ENCODE results near the gene INPP5F. TPM values are rescaled to one million over a fixed set of nuclear protein-coding genes. Genes with fewer than 3 reads are reported as not detected.
"Not testable (repeated sequence)": the region's sequence is repeated elsewhere in the genome, so short reads cannot be mapped to it uniquely, and the experiment has no call there.

The INPP5F gene
- polyA plus RNA-seq, 5 donors = 31.6 to 50.5 (median 40.6) TPM

DNA sequence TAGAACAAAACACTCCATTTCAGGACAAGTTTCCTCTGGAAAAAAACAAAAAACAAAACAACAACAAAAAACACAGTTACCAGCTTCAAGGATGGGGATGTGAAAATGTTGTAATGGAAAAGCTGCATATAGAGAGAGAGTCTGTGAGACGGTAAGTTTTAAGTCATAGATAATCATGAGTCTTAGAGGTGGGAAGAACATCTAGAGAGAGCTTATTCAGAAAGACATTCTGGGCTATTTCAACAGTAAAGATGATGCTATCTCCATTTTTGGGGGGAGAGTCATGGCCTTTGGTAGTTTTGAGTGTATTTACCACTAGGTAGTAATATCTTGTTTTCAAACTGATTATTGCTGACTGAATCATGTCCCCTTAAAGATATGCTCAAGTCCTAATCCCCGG is 23.3 kb upstream of the INPP5F start:
- no peak for DNase-seq

DNA sequence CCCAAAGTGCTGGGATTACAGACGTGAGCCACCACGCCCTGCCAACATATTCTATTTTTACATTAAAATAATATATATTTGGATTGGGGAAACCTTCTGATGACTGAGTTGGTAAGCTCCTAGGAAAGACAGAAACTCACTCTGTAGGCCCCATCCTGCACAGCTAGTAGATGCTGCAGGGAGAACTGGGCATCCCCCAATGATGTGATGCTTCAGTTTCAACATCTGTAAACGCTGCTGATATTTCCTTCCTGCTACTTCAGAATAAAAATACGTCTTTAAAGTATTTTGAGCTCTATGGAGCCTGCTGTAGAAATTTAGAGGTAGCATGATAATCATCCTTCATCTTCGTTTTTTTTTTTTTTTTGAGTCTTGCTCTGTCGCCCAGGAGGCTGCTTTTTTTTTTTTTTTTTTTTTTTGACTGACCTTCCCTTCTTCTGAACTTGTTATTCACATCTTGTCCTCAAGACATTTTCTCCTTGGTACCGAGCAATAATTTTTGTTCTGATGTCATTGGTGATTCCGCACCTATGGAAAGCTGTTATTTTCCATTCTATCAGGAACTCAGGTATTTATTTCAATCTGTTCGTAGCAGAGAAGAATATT is 21.8 kb upstream of the INPP5F start:
- no peak for DNase-seq

DNA sequence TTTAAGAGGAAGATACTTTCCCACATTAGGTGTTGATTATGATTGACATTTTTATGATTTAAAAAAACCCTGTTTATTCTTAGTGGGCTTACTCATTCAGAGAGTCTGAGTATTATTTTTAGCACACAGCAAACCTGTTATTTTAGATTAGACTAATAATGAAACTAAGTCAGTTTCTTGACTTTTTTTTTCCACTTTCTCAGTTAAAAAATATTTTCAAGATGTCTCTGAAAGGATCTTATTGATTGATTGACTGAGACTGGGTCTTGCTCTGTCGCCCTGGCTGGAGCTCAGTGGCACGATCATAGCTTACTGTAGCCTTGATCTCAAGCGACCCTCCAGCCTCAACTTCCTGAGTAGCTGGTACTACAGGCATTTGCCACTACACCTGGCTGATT is 20.4 kb upstream of the INPP5F start:
- no peak for DNase-seq

DNA sequence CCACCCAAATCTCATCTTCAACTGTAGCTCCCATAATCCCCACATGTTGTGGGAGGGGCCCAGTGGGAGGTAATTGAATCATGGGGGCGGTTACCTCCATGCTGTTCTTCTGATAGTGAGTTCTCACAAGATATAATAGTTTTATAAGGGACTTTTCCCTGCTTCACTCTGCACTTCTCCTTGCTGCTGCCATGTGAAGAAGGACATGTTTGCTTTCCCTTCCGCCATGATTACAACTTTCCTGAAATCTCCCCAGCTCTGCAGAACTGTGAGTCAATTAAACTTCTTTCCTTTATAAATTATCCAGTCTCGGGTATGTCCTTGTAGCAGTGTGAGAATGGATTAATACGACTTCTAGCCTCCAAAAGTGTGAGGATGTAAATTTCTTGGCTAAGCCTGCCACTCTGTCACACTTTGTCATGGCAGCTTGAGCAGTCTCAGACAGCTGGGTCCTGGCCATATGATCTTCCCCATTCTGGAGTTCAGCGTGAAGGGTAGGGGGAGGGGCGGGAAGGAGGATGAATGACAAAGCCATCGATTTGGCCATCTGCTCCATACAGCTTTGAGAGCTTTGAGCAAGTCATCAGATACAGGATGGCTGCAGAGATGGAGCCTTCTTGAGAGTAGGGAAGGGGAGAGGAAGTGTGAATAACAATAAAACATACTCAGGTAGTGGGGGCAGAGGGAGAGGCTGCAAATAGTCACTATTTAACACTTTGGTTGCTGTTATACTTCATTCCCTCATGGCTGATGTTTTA is 19.1 kb upstream of the INPP5F start:
- DNase-seq = no peak

DNA sequence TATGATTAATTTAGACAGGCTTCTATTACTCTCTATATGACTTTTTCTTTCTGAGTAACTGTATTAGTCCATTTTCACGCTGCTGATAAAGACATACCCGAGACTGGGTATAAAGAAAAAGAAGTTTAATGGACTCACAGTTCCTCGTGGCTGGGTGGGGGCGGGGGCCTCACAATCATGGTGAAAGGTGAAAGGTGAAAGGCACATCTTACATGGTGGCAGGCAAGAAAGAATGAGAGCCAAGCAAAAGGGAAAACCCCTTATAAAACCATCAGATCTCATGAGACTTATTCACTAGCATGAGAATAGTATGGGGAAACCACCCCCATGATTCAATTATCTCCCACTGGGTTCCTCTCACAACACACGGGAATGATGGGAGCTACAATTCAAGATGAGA is 18.5 kb upstream of the INPP5F start:
- not testable (repeated sequence) for DNase-seq

DNA sequence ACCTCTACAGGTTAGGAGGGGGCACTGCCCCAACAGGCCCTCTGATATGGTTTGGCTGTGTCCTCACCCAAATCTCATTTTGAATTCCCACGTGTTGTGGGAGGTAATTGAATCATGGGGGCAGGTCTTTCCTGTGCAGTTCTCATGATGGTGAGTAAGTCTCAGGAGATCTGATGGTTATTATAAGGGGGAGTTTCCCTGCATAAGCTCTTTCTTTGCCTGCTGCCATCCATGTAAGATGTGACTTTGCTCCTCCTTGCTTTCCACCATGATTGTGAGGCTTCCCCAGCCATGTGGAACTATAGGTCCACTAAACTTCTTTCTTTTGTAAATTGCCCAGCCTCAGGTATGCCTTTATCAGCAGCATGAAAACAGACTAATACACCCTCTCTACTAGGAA is 14.9 kb upstream of the INPP5F start:
- DNase-seq = not testable (repeated sequence)

DNA sequence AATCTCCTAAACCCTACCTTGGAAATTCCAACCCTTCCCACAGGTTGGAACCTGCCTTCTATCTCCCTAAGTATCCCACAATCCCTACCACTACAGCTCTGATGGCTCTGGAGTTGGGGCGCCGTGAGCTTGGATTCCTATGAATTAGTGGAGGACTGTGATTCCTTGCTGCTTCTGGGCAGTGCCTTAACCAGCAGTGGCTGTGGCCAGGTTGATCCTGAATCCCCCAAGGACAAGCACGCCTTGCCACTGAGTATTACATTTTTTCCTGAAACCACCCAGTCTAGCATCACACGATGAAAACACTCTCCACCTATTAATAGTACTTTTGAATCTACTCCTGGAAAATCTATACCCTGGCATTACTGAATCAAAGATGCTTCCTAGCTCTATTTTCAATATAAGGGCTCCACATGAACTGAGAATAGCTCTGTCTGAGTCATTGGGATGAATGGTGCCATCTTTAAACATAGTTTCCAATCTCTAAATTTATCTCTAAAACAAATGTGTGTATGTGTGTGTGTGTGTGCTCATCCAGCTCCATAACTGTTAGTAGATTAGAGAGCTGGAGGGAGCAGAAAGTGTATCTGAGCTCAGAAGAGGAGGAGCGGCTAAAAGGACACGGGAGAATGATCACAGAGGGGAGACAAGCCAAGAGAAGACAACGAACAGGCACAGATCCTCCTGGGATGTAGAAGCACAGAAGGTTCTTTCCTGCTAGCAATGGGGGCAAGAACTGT is 11.9 kb upstream of the INPP5F start:
- no peak for DNase-seq

DNA sequence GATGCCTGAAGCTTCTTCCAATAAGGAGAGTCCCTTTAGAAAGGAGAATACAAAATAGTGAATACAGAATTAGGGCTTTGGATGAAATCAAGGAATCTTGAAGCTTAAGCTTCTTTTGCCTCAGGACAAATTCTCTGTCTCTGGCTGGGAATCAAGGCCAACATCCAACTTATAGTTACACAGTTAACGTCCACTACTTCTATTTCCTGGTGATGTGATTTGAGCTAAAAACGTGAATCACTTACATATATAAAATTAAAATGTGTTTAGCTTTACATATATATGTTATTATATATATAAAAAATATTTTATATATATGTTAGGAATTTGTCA is 11.4 kb upstream of the INPP5F start:
- DNase-seq = no peak

DNA sequence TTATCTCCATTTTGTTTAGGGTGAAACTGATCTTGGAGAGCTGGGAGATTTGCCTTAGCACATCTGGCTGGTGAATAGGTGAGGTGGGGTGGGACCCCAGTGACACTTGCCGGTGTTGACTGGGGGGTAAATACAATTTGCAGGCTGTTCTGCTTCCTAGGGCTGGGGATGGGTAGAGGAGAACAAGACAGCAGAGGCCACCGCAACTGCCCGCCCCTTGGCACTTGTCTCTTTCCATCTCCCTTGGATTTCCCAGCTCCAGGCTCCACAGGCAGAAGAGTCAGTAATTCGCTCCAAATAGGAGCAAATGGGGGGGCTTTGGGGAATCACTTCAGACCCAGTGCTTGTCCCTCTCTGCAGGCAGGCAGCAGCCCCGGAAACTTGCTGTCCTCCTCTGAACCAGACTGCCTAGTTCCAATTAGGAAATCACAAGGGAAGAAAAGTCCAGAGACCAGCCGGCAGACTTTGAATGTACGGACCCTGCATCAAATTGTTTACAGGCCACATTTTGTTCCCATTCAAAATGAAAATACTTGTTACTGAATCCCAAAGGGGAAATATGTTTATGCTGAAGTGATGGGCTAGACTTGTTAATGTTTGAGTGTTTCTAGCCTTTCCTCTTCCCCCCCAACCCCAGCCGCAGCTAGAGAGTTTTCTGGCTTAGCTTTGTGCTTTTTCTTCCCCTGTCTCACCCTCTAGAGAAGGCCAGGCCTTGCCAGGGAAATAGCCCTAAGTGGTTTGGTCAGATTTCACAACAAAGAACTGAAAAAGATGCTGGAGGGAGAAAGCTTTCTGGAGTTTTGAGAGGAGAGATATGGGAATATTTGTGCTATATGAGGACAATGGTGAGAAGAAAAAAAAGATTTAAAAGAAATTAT is 10.0 kb upstream of the INPP5F start:
- DNase-seq = peak; percentile 32 to 35

DNA sequence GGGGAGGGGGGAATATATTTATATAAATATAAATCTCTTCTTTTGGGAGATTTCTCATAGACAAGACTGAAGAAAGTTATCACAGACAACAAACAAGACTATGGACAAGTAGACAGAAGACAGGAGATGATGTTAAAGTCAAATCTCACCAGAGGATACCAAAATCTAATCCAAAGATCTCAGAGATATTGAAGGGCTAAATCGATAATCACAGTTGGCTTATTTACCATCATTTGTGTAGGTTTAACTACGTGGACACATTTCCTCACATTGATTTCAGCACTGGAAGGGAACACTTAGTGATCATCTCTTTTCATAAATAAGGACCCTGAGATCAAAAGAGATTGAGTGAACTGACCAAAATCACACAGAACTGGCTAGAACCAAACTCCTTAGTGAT is 2.7 kb upstream of the INPP5F start:
- DNase-seq = no peak

DNA sequence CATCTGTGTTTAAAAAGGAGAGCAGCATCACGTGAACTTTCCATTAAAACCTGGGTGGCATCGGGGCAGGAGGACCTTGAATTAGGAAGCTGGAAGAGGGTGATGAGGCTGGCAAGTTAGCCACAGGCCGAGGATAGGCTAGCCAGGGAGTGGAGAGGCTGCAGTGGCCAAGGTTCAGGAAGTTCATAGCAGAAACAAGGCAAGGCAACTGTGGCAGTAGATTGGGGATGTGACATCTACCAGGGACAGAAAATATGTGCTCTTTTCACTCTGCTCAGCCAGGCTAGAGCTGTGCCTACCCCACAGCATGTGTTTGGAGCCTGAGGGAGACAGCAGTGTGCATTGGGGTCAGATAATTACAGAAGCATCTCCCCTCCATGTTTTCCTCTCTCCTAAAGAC is 2.2 kb upstream of the INPP5F start:
- DNase-seq = no peak

DNA sequence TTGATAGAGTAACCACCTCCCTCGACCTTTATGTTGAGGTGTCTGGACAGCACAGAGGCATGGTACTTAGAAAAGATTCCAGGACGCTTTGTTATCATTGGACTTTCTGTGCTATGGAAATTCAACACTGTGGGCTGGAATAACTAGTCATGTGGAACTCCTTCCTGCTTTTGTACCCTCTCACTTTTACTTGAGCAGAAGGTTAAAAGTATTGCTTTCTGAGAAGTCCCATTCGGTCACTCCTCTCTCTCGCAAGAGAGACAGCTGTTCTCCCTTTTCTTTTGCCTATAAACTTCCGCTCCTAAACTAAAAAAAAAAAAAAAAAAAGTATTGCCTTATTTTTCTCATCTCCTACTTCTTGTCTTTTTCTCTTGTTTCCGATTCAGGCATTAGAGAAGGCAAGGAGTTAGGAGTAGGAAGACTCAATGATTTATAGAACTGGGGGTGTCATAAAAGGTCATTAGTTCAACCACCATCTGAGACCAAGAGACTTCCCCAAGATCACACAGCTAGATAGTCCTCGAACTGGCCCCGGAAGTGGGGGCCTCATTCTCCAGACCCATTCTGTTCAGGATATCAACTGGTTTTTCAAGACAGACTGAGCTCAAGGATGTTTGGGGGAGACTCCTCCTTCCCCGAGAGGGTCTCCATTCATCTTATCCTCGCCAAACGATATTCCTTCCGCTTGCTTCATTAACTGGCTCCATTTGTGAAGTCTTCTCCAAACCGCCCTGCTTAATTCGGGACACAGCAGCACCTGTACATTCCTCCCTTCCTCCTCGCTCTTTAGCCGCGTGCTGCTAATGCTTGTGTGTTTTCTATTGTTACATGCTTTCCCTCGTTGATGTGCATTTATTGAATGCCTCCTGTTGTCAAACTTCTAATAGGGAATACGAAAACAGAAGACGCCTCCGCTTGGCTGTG is 995 bp upstream of the INPP5F start:
- peak; percentile 20 to 39 for DNase-seq

DNA sequence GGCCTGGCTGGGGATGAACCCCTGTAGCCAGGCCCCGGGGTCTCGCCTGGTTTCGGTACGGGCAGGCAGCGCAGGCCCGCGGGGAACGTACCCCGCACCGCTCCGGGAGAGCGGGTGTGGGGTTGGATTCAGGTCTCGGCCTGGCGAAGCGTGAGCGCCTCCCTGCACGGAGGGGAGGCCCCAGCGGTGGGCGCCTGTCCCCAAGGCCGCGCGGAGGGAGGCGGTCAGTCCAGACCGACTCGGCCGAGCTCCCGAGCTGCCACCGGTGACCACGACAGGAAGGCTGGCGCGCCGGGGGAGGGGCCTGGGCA is 378 bp upstream of the INPP5F start:
- DNase-seq = no peak

DNA sequence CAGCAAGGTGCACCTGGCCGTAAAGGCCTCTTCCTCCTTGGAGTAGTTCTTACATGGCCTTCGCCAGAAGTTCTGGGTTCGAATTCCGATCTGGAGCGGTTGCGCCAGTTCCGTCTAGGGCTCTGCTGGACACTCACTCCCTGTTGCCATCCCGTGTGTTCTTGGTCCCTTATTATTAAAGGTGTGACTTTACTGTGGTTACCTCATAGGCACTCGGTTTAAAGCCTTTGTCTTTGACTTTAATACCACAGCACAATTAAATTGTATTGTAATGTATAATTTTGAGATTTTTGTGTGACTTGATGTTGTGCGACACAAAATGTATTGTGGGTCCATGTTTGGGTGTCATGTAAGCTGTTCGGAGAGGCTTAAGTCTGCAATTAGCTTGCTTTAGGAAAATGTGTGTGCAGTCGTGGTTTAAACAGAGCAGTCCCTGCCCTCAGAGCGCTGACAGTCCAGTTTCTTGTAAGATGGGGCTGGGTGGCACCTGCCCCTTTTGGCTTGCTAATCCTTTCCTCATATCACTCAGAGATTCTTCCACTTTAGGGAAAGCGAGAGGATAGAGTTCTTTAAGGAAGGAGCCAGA is 919 bp downstream of the INPP5F start:
- DNase-seq = peak in 1 of 2 donors; percentile 13

DNA sequence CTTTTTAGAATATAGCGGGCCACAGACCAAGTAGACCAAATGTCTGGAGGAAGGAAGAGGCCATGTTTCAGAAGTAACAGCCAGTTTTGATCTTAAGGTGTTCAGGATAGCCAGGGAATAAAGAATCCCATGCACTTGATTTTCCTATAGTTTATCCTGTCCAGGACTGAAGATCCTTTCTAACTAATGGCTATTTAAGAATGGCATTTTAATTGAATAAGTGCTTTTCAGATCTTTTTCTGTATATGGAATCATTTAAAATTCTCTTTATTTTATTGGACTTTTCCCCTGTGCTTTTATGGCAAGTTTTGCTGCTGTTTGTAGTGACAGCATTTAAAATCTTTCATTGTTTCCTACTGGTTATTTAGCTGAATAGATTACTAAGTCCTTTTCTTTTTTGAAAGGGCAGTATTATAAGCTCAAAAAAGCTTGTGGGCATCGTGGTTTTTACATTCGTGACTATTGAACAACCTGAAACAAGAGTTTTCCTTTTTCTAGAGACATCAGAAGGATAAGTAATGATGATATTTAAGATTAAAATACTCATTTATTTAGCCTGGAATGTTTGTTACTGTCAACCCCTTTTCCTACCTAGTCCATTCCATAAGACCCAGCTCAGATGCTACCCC is 2.4 kb downstream of the INPP5F start:
- DNase-seq = no peak

DNA sequence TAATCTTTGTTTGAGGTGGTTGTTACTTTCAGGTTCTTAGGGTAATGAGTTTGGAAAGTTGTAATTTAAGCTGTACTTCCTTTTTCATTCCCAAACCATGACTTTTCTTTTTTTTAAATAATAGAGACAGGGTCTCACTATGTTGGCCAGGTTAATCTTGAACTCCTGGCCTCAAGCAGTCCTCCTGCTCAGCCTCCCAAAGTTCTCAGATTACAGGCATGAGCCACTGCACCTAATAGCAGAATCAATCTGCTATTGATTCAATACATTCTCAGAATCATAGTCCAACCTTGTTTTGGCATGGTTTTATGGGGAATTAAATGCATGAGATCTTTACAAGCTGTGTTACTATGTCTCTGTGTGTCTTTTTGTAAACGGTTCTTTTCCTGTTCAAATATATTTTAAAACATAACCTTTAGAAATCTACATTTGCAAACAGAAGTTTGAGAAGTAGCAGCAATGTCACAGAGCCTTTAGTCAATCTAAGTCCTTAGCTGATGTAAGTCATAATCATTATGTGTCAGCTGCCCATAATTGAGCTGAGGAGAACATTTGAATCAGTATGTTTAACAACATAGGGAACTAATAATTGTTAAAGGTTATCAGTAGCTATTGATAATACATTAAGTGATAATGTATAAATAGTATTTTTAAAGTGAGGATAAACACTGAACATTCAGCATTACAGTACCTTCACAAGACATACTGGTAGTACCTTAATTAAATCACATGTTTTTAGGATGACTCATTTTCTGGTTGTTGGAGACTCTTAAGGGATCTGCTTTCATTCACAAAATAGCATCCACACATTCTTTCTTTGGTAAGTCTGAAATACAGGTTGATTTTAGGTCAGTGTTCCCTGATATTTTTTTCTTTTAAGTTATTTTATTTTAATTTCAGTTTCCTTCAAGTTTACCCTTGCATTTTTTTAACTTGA is 8.8 kb downstream of the INPP5F start:
- DNase-seq = no peak

DNA sequence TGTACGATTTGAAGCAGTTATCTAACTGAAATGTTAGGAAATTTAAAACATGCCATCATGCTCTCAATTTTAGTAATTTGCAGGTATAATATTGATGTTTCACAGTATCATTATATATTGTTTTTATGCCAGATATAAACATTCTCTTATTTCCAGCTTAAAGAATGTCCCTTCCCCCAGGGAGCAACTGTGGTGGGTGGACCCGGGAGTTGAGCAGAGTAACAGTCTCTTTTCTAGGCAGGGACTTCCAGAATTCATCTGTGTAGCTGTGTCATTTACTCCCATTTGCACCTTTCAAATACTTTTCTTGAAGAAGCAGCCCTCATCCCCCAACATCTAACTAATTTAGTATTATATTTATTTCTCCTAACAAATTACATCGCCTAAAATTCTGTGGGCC is 9.6 kb downstream of the INPP5F start:
- DNase-seq = no peak

DNA sequence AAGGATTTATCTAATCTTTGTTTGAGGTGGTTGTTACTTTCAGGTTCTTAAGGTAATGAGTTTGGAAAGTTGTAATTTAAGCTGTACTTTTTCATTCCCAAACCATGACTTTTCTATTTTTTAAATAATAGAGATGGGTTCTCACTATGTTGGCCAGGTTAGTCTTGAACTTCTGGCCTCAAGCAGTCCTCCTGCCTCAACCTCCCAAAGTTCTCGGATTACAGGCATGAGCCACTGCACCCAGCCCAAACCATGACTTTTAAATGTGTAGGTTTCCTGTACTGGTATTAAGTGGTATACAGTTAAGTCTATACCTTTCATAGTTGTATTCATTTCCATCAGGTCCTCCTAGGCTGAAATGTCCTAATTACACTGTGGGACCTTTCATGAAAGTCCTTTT is 10.4 kb downstream of the INPP5F start:
- no peak for DNase-seq

DNA sequence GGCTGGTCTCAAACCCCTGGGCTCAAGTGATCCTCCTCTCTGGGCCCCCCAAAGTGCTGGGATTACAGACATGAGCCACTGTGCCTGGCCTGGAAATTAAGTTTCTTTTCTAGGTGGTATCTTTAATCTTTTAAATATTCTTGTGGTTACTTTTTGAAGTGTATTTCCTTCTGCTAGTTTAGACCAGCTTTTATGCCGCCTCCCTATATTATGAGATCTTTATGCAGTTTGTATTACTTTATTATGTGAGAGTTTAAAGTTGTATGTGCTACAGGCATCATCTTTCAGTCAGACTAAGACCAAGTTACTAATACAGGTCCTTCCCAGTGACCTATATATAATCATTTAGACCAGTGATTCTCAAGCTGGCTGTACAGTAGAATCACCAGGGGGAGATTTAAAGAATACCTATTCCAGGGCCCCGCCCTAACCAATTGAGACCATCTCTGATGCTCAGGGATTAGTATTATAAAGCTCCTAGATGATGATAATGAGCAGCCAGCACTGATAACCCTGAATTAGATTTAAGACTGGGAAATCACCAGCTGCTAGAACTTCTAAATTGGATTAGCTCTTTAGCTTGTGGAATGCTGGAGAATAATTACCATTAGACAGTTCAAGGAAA is 11.3 kb downstream of the INPP5F start:
- no peak for DNase-seq

All from right lung (tissue), 5 donors.